GM19023 (cell line): ENCODE results near the gene TRIM33.
"Not testable (repeated sequence)": the region's sequence is repeated elsewhere in the genome, so short reads cannot be mapped to it uniquely, and the experiment has no call there.

Experiments
- ATAC-seq: cut with Tn5 transposase; IDR thresholded peaks from one replicate; pipeline ENCODE4 v1.9.1; 2021; ENCODE audit warnings: mild to moderate bottlenecking, moderate library complexity; ENCODE audit not compliant: unreplicated experiment

The TRIM33 gene

DNA sequence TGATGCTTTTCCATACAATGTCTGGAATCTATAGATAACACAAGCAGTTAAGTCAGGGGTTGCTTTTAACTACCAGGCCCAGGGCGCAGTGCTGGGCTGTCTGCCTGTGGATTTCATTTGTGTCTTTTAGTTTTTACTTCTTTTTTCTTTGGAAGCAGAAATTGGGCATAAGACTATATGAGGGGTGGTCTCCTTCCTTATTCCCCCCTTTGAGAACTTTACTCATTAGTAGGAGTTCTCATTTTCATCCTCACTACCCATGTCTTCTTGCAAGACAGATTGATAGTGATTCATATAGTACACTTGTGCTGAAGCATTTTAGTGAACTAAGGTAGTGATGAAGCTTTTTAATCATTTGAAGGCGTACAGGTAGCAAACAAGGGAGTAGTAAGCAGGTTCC is 147.8 kb downstream of the TRIM33 start:
- ATAC-seq, result not testable (repeated sequence)

DNA sequence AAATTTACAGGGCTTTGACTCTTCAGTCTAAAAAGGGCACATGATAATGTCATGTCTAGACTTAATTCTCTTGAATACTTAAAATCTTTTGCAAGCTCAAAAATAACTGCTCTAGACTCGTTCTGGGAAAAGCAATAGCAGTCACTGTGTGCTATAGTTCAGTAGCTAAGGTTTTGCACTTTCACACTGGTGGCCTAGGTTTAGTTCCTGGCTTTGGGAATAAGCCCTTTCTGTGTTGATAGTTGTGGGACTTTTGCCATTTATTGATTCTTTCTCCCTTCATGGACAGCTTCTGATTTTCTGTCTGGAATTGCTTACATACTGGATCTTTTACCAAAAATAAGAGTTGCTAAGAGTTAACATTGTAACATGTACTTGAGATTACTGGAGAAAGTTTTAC is 151.2 kb downstream of the TRIM33 start:
- ATAC-seq, result no peak

DNA sequence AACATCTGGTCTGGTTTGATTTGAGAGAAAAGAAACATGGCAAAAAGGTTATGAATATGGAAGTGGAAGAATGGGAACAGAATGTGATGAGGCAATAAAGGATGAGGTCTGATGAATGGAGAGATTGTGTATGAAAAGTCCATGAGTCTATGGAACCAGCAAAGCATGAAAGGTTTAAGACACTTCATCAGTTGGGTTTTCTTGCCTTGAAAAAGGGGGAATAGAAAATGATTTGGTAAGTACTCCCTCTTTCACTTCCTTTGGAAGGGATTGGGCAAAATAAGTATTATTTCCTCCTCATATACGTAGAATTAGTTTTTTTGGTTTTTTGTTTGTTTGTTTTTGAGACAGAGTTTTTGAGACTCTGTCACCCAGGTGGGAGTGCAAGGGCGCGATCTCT is 155.8 kb downstream of the TRIM33 start:
- ATAC-seq, result no peak

DNA sequence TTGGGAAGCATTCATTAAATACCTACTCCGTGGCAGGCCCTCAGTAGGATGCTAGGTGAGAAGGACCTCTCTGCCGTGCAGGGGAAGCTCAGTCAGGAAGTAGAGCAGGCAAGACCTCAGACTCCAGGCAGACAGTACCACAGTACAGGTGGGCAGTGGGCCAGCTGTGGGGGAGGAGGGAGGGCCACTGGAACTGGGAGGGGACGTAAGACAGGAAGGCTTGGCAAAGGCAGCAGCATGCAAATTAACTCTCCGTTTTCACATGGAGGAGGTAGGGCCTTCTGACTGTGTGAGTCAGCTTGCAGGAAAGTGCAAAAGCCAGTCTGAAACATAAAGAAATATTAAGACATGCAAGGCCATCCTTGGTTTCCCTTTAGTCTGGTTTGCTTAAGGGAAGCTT is 157.7 kb downstream of the TRIM33 start:
- ATAC-seq, result no peak

DNA sequence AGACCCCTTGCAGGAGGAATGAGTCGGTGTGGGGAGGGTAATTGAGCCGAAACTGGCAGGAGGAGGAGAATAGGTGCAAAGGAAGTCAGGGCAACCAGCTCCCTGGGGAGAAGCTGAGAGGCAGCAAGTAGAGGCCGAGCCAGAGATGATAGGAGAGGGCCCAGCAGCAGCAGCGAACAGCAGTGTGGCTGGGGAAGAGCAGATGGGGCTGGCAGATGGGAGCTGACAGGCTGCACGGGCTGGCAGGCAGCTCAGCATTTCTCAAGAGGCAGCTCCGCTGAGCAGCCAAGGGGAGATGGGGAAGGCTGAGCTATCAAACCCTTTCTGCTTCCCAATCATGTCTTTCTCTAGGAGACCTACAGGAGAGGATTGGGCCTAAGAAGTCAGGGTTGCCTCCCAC is 158.2 kb downstream of the TRIM33 start:
- no peak for ATAC-seq

DNA sequence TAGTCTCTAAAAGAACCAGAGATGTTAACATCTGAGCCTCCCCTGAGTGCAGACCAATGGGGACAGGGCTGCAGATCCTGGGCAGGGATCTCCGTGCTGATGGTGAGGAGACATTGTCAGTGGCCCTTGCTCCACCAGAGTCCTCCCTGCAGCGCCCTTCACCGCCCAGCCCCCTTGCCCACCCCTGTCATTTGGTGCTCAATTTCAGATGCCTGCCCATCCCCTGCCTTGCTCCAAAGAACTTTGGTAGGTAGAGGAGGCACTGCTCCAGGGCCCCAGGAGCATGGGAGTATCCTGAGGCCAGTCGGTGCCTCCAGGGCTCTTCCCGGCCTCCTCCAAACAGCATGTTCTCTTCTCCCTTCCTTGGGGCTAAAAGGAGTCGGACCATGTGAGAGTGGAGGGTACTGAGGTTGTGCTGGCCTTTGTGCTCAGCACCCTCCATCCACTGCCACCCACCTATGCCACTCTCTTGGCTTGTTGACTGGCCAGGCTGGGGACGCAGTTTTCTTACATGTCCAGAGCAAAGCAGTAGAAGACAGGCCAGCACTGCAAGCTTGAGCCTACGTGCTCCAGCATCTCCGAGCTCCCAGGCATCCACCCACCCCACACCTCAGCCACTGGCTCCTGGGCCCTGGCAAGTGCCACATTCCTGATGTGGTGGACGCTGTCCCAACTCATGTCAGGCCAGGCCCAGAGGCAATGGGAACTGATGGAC is 160.1 kb downstream of the TRIM33 start:
- ATAC-seq, result no peak

DNA sequence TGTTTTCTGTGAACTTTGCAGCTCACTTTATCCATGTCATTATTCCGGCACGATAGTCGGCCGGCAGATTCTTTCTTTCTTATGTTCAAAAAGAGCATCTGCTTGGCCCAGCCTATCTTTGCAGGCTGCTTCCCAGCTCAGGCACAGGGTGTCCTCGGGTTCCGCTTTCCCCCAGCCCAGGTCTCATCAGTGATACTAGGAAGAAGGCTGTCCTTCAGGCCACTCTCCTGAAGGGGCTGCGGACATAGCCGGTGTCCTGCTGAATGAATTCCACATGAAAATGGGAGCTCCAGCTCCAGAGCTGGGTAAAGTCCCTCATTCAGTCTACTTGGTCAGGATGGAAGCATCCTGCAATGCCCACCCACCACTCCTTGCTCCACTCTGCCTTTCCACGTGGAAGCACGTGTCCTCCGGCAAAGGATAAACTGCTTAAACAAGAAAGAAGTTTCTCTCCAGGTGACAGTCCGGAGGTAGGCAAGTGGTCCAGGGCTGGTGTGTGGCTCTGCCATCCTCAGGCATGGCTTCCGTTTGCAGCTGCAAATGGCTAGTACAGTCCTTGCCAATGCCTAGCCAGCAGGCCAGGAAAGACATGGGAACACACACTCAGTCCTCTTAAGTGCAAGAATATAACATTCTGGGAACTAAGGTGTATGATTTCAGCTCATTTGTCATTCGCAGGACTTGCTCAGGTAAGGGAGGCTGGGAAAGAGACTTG is 161.0 kb downstream of the TRIM33 start:
- no peak for ATAC-seq

DNA sequence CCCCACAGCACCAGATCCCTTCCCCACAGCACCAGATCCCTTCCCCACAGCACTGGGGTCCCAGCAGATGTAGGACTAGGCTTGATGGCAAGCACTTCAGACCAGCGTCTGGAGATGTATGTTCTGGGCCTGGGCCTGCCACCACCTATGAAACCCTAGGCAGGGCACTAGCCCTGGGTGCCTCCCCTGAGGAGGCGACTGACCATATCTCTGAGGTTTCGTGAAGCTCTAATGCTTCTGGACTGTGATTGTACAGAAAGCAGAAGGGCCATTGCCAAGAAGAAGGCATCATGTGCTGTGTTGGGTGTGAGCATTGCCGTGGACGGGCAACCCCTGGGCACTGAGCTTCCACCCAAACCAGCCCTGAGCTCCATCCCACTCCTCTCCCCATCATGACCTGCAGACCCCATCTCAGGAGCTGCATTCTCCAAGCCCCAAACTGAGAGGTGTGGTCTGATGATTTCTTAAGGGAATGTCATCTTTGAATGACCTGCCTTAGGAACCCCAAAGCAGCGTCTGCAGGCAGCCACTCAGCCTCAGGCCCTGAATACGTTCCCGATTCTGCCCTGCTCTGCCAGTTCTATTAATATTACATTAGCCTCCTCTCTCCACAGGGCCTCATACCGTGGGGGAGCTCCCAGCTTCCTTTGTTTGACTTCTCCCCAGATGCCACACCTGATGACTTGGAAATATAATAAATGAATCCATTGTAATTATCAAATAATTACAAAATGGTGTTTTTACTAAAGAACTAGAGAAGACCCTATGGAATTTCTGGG is 163.4 kb downstream of the TRIM33 start:
- no peak for ATAC-seq

DNA sequence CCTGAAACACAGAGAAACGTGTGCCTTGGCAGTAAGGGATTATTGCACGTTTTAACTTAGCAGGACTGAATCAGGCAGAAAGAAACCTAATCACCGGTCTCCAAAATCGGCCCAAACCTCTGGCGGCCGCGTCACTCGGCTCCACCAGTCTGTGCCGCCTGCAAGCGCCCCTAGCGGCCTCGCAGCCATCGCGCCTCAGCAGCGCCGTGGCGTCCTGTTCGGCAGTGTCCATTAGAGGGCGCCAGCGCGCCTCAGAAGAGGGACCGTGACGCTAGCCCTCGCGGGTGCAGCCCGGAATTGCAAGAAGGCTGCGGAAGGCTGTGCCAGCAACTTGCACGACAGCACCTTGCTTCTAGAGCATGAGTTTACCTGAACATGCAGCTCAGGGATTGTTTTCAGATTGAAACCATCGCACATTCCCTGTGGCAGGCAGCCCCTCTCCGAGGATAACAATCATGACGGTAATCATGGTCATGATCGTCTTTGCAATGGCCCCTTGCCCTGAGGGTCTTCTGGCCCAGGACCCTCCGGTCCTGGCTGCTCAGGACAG is 164.4 kb downstream of the TRIM33 start:
- peak; percentile 100 for ATAC-seq

DNA sequence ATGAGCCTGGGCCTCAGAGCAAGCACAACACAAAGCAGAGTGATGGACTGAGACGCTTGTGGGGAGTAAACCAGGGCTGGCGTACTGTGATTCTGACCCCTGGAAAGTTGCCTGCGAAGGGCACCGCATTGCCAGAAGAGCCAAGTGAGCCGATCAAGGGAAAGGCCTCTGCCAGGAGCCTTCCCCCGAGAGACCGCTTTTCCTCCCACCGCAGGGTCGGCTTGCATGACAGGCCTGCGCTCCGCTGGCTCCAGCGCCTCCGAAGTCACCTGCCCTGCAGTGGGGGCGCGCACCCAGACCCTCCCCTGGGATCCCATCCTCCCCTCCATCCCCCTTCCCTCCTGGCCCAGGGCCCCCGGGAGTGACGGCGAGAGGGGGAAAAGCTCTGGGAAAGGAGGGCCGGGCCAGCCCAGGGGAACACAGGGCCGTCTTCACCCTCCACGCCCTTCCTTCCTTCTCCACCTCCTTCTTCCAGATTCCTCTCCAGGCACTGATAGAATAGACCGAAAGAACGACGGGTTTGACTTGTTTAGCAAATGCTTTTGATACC is 165.0 kb downstream of the TRIM33 start:
- ATAC-seq, result peak; percentile 32

DNA sequence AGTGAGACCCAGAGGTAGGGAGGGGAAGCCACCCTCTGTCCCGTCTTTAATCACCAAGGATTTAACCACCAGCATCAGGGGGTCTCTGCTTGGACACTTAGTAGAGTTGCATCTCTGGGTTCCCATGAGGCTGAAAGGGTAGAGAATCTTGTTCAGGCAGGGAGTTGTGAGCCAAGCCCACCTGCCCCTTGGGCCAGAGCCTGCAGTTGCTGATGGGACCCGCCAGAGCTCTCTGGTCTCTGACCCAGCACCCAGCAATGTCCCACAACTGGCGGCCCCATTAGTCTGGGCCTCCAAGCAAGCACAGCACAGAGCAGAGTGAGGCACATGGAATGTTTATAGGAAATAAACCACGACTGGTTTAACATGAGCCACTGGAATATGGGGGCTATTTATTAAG is 166.3 kb downstream of the TRIM33 start:
- no peak for ATAC-seq
